Loucy (cell line): ENCODE results near the gene TMEM53.
A peak's percentile ranks its signal among the peaks of the same experiment; 100 is the strongest.

Experiments used
- H2AFZ ChIP-seq: fragments of 200-600 bp; sonication (generic); 2 replicates; pipeline ENCODE4 v1.6.0; 2016; ENCODE audit warnings: antibody characterized with exemption, mild to moderate bottlenecking, low read length, moderate library complexity
- H3F3A ChIP-seq: fragments of 200-600 bp; 2 replicates; pipeline ENCODE4 v1.6.0; 2016; ENCODE audit warnings: antibody characterized with exemption, low read depth, mild to moderate bottlenecking
- H3K27me3 ChIP-seq: fragments of 200-600 bp; sonication (generic); 2 replicates; pipeline ENCODE4 v1.6.1; 2014; ENCODE audit warnings: low read length, mild to moderate bottlenecking; ENCODE audit not compliant: insufficient read depth, poor library complexity, severe bottlenecking
- H3K36me3 ChIP-seq: fragments of 200-600 bp; sonication (generic); 2 replicates; pipeline ENCODE4 v1.6.1; 2016; ENCODE audit warnings: low read length; ENCODE audit not compliant: insufficient read depth
- H3K4me1 ChIP-seq: fragments of 200-600 bp; sonication (generic); 2 replicates; pipeline ENCODE4 v1.5.1; 2014; ENCODE audit warnings: low read length, mild to moderate bottlenecking; ENCODE audit not compliant: insufficient read depth, poor library complexity, severe bottlenecking
- H3K4me2 ChIP-seq: fragments of 200-600 bp; sonication (generic); 2 replicates; pipeline ENCODE4 v1.6.0; 2014; ENCODE audit warnings: antibody characterized with exemption, low read length, low read depth, mild to moderate bottlenecking; ENCODE audit not compliant: poor library complexity, severe bottlenecking
- H3K4me3 ChIP-seq: fragments of 200-600 bp; sonication (generic); 2 replicates; pipeline ENCODE4 v1.5.1; 2014; ENCODE audit warnings: low read length, mild to moderate bottlenecking, mixed read lengths; ENCODE audit not compliant: poor library complexity, severe bottlenecking
- H3K79me2 ChIP-seq: fragments of 200-600 bp; sonication (generic); 2 replicates; pipeline ENCODE4 v1.6.1; 2014; ENCODE audit warnings: low read length; ENCODE audit not compliant: insufficient read depth
- H3K9ac ChIP-seq: fragments of 200-600 bp; sonication (generic); 2 replicates; pipeline ENCODE4 v1.6.0; 2014; ENCODE audit warnings: mild to moderate bottlenecking, low read depth, low read length, moderate library complexity; ENCODE audit not compliant: poor library complexity, severe bottlenecking
- H3K9me2 ChIP-seq: fragments of 200-600 bp; sonication (generic); replicated peaks from 2 replicates; pipeline ENCODE4 v1.6.1; 2016; ENCODE audit warnings: low read depth, low read length, mixed read lengths
- H3K9me3 ChIP-seq: fragments of 200-600 bp; sonication (generic); 2 replicates; pipeline ENCODE4 v1.6.1; 2014; ENCODE audit warnings: mild to moderate bottlenecking, antibody characterized with exemption, low read length, low read depth; ENCODE audit not compliant: insufficient read depth
- H4K20me1 ChIP-seq: fragments of 200-600 bp; sonication (generic); 2 replicates; pipeline ENCODE4 v1.6.0; 2014; ENCODE audit warnings: antibody characterized with exemption, low read length, mild to moderate bottlenecking; ENCODE audit not compliant: insufficient read depth, poor library complexity, severe bottlenecking
- EZH2phosphoT487 ChIP-seq: fragments of 200-600 bp; IDR thresholded peaks from 2 replicates; pipeline ENCODE4 v1.6.1; 2018; ENCODE audit warnings: antibody characterized with exemption, mild to moderate bottlenecking, moderate library complexity, borderline replicate concordance
- TF ChIP-seq, protein P1 (sequence below): fragments of 200-600 bp; sonication (generic); conservative IDR thresholded peaks from 2 replicates; pipeline ENCODE4 v1.5.1; 2014; ENCODE audit warnings: mild to moderate bottlenecking, antibody characterized with exemption, low read length

TMEM53 gene

GRCh38 chr1:44674113-44675000 lies at the start of gene TMEM53, which contains the start of gene ARMH1:
TMEM53 (minus strand) TSS chr1:44674481; CDS start chr1:44674391, 90 bp downstream.
ARMH1 (plus strand) TSS chr1:44674714; CDS start chr1:44689698, 14,984 bp downstream.
- H4K20me1 ChIP-seq = no peaks in the 10 kb centered on the region
- H3K9ac ChIP-seq = peak within 1 kb of the TSS; percentile 71
- H3K9me2 ChIP-seq = no peaks in the 10 kb centered on the region
- H3K27me3 ChIP-seq = no peaks in the 10 kb centered on the region
- no peaks in the 10 kb centered on the region for H3K36me3 ChIP-seq
- H3K4me3 ChIP-seq = peak within 1 kb of the TSS; percentile 79
- H3F3A ChIP-seq = no peaks in the 10 kb centered on the region
- no peaks in the 10 kb centered on the region for H3K9me3 ChIP-seq
- peak within 1 kb of the TSS; percentile 88 for H3K4me2 ChIP-seq
- H2AFZ ChIP-seq = peak within 1 kb of the TSS; percentile 86
- TF ChIP-seq, protein P1, sequence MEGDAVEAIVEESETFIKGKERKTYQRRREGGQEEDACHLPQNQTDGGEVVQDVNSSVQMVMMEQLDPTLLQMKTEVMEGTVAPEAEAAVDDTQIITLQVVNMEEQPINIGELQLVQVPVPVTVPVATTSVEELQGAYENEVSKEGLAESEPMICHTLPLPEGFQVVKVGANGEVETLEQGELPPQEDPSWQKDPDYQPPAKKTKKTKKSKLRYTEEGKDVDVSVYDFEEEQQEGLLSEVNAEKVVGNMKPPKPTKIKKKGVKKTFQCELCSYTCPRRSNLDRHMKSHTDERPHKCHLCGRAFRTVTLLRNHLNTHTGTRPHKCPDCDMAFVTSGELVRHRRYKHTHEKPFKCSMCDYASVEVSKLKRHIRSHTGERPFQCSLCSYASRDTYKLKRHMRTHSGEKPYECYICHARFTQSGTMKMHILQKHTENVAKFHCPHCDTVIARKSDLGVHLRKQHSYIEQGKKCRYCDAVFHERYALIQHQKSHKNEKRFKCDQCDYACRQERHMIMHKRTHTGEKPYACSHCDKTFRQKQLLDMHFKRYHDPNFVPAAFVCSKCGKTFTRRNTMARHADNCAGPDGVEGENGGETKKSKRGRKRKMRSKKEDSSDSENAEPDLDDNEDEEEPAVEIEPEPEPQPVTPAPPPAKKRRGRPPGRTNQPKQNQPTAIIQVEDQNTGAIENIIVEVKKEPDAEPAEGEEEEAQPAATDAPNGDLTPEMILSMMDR = no peak
- no peak for TF ChIP-seq EZH2phosphoT487
- H3K79me2 ChIP-seq = no peaks in the 10 kb centered on the region
- peaks cover 38% of the 10 kb centered on the region for H3K4me1 ChIP-seq

GRCh38 chr1:44723496-44724295 lies 49.4 kb upstream of the TMEM53 start:
- Histone ChIP-seq H2AFZ (peak overlapping the region; percentile 61; the same call in 1 of the 2 replicates), H3K9me2 (no peaks in the 10 kb centered on the region), H3K4me2 (peak overlapping the region; percentile 21), H3K79me2 (no peaks in the 10 kb centered on the region), H4K20me1 (no peaks in the 10 kb centered on the region), H3K9ac (peak overlapping the region; percentile 66), H3K36me3 (no peaks in the 10 kb centered on the region), H3K4me1 (peaks cover 9% of the 10 kb centered on the region), H3K9me3 (no peaks in the 10 kb centered on the region), H3K27me3 (no peaks in the 10 kb centered on the region), H3F3A (no peaks in the 10 kb centered on the region), H3K4me3 (peak overlapping the region; percentile 19)
- TF ChIP-seq EZH2phosphoT487 = no peak
- TF ChIP-seq, protein P1 = no peak

- Histone ChIP-seq H3K4me2 (peak overlapping the region; percentile 21), H3K79me2 (no peaks in the 10 kb centered on the region), H3K9ac (peak overlapping the region; percentile 66), H3K9me2 (no peaks in the 10 kb centered on the region), H2AFZ (peak overlapping the region; percentile 61; the same call in 1 of the 2 replicates), H3K9me3 (no peaks in the 10 kb centered on the region), H3K4me1 (peaks cover 9% of the 10 kb centered on the region), H3K36me3 (no peaks in the 10 kb centered on the region), H3K4me3 (peak overlapping the region; percentile 19), H3F3A (no peaks in the 10 kb centered on the region), H3K27me3 (no peaks in the 10 kb centered on the region), H4K20me1 (no peaks in the 10 kb centered on the region)
- TF ChIP-seq, protein P1 = no peak
- no peak for TF ChIP-seq EZH2phosphoT487
These were observed 48.8 kb upstream of the TMEM53 start for GRCh38 chr1:44723064-44723463.
